Calu3 (cell line): Measurements from ENCODE around the gene DUSP22. TPM values are rescaled to one million over a fixed set of nuclear protein-coding genes. Genes with fewer than 3 reads are reported as not detected.
"Not testable (repeated sequence)": the region's sequence is repeated elsewhere in the genome, so short reads cannot be mapped to it uniquely, and the experiment has no call there.

ENCODE experiments used
- BruUV-seq: library from RNA; stranded (reverse); fragments of 400-500 nt; replicated peaks from 2 replicates; lab custom pipeline; 2021; lab: Mats Ljungman, UMichigan
- CTCF ChIA-PET: fragments of 300-600 bp; sonication (Branson Sonifier 250); formaldehyde crosslinking; loops from one replicate; lab custom pipeline; 2022; ENCODE audit warnings: antibody characterized with exemption; lab: Charles Lee
- DNase-seq: peaks from one replicate; pipeline ENCODE4 v3.0.0; 2022
- H3K27ac Mint-ChIP-seq: one replicate; pipeline ENCODE4 v1.8.0; 2022; ENCODE audit warnings: mixed read lengths; ENCODE audit not compliant: unreplicated experiment
- H3K27me3 Mint-ChIP-seq: one replicate; pipeline ENCODE4 v1.8.0; 2022; ENCODE audit warnings: mixed read lengths; ENCODE audit not compliant: unreplicated experiment
- H3K36me3 Mint-ChIP-seq: one replicate; pipeline ENCODE4 v1.8.0; 2022; ENCODE audit warnings: mild to moderate bottlenecking, moderate library complexity, mixed read lengths; ENCODE audit not compliant: insufficient read depth, unreplicated experiment
- H3K4me1 Mint-ChIP-seq: one replicate; pipeline ENCODE4 v1.8.0; 2022; ENCODE audit warnings: mild to moderate bottlenecking, low read depth, mixed read lengths; ENCODE audit not compliant: unreplicated experiment
- H3K4me3 Mint-ChIP-seq: one replicate; pipeline ENCODE4 v1.8.0; 2022; ENCODE audit warnings: mild to moderate bottlenecking, low read depth, moderate library complexity, mixed read lengths; ENCODE audit not compliant: unreplicated experiment
- H3K9me3 Mint-ChIP-seq: one replicate; pipeline ENCODE4 v1.8.0; 2022; ENCODE audit warnings: low read depth, mixed read lengths; ENCODE audit not compliant: unreplicated experiment
- CTCF ChIP-seq: fragments of 200-600 bp; IDR thresholded peaks from one replicate; pipeline ENCODE4 v1.8.0; 2022; ENCODE audit warnings: antibody characterized with exemption; ENCODE audit not compliant: unreplicated experiment
- intact Hi-C: fragments of 100-400 bp; cut with micrococcal nuclease; formaldehyde crosslinking; loops from one replicate; pipeline ENCODE4 v1.10.0; 2022; ENCODE audit not compliant: unreplicated experiment
- total RNA-seq: library from RNA; stranded (reverse); gene quantifications from 2 replicates; pipeline ENCODE4 v1.2.3, GENCODE V29; 2022

The DUSP22 gene
- total RNA-seq, 1 experiment from 2014 or later: 14.7 TPM

- no TSS peak for BruUV-seq
- Mint-ChIP-seq H3K4me1 (no peaks in the 10 kb centered on the region), H3K27me3 (peaks cover 33% of the 10 kb centered on the region), H3K4me3 (no peak overlapping the region), H3K27ac (no peak overlapping the region), H3K36me3 (no peaks in the 10 kb centered on the region), H3K9me3 (peaks cover 10% of the 10 kb centered on the region)
- TF ChIP-seq CTCF: no peak
- intact Hi-C loops: no loop called here
- CTCF ChIA-PET: no interaction called here
- DNase-seq: no peak
These were observed 9.3 kb upstream of the DUSP22 start for GRCh38 chr6:282867-283416.

GRCh38 chr6:284486-284885, 7.8 kb upstream of the DUSP22 start:
- peaks cover 14% of the 10 kb centered on the region for H3K9me3 Mint-ChIP-seq
- DNase-seq: no peak
- intact Hi-C loops: no loop called here
- H3K4me1 Mint-ChIP-seq: no peaks in the 10 kb centered on the region
- H3K27ac Mint-ChIP-seq: no peak overlapping the region
- peaks cover 45% of the 10 kb centered on the region for H3K27me3 Mint-ChIP-seq
- H3K36me3 Mint-ChIP-seq: no peaks in the 10 kb centered on the region
- H3K4me3 Mint-ChIP-seq: no peak overlapping the region
- CTCF ChIA-PET: no interaction called here
- TF ChIP-seq CTCF: no peak
- BruUV-seq: no TSS peak

- Mint-ChIP-seq H3K9me3 (peaks cover 14% of the 10 kb centered on the region), H3K27ac (no peak overlapping the region), H3K4me1 (no peaks in the 10 kb centered on the region), H3K4me3 (no peak overlapping the region), H3K36me3 (no peaks in the 10 kb centered on the region), H3K27me3 (peaks cover 45% of the 10 kb centered on the region)
- no peak for DNase-seq
- TF ChIP-seq CTCF: no peak
- no TSS peak for BruUV-seq
- intact Hi-C loops: no loop called here
- CTCF ChIA-PET: no interaction called here
These were observed 7.1 kb upstream of the DUSP22 start for GRCh38 chr6:285030-285771.

GRCh38 chr6:285902-286301, 6.4 kb upstream of the DUSP22 start:
- BruUV-seq, H3K36me3 Mint-ChIP-seq, H3K27ac Mint-ChIP-seq, intact Hi-C loops, H3K4me3 Mint-ChIP-seq, H3K4me1 Mint-ChIP-seq, DNase-seq: not testable (repeated sequence)
- CTCF ChIA-PET: interaction anchor here (0.7 kb wide), 1 partner anchor 30 kb away, joined by 6 read pairs; no protein-coding TSS in a partner anchor
- H3K9me3 Mint-ChIP-seq: peaks cover 12% of the 10 kb centered on the region
- H3K27me3 Mint-ChIP-seq: peaks cover 45% of the 10 kb centered on the region
